ENCODE measurements around the gene NFATC2. TPM values are rescaled to one million over a fixed set of nuclear protein-coding genes. Genes with fewer than 3 reads are reported as not detected.

Gene NFATC2
- total RNA-seq (2022; extraction: Qiagen RNA extraction; ENCODE audit: low read depth): 7.0 to 9.5 TPM (median 8.5 TPM) in 5 replicates

GRCh38 chr20:51542571-51543421, at the start of gene NFATC2:
TSS of gene NFATC2 (minus strand) at chr20:51542719. CDS start at chr20:51542499, 220 bp downstream.

Other genes starting within 250 kb of the NFATC2 start
- gene ATP9A, start 225.7 kb upstream of the NFATC2 start, total RNA-seq (2022; extraction: Qiagen RNA extraction; ENCODE audit: low read depth): 11.1 to 16.4 TPM (median 15.6 TPM) in 5 replicates